GM12891 (cell line): ENCODE results near the gene ZNF800.

Experiments used
- POLR2A ChIP-seq: IDR thresholded peaks from 2 replicates; pipeline ENCODE4 v1.6.1; 2011; ENCODE audit warnings: low read depth, low read length, control low read depth
- POLR2AphosphoS5 ChIP-seq: IDR thresholded peaks from 2 replicates; pipeline ENCODE4 v1.6.1; 2011; ENCODE audit warnings: low read depth, low read length, control low read depth
- TAF1 ChIP-seq: IDR thresholded peaks from 2 replicates; pipeline ENCODE4 v1.6.1; 2011; ENCODE audit warnings: low read depth, low read length, control low read depth

DNA sequence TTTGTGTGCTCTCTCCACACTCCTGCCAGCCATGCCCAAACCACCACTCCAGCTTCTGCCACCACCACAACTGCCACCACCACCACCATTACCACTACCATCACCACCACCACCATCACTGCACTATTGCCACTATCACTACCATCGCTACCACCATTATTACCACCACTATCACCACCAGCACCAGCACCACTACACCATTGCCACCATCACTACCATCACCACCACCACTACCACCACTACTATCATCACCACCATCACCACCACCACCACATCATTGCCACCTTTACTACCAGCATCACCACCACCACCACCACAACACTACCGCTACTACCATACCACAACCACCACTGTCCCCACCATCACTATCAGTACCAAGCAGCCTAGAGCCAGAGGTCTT is 26.0 kb upstream of the ZNF800 start:
- TF ChIP-seq POLR2A (no peak), POLR2AphosphoS5 (no peak), TAF1 (no peak)
